ENCODE results near the gene EPS8.

The EPS8 gene

GRCh38 chr12:15788233-15789219 is 662 bp downstream of the EPS8 start:
- Histone ChIP-seq H3K9me3 (ENCODE audit: control insufficient read depth, low read length) (peaks cover 3% of the 10 kb centered on the region), H3K14ac (ENCODE audit: low read length in 2 of 2) (peak overlapping the region; percentile 57 to 92), H3K9ac (ENCODE audit: low read length) (peak overlapping the region; percentile 94), H3K36me3 (ENCODE audit: control insufficient read depth in 1 of 2, insufficient read depth in 2 of 2, low read depth in 1 of 2, low read length in 2 of 2) (peaks cover 0 to 10% of the 10 kb centered on the region in 2 experiments), H3K4me2 (ENCODE audit: low read length, poor library complexity, severe bottlenecking) (peak overlapping the region; percentile 74), H2AFZ (ENCODE audit: low read depth, low read length) (no peak overlapping the region), H3K4me1 (ENCODE audit: control insufficient read depth, insufficient read depth, low read depth, low read length) (no peaks in the 10 kb centered on the region), H2AK5ac (ENCODE audit: low read length, severe bottlenecking) (no peak overlapping the region), H3K4ac (ENCODE audit: low read depth in 1 of 2, low read length in 2 of 2) (peak overlapping the region; percentile 86 to 87), H3K27ac (ENCODE audit: low read length, poor library complexity, severe bottlenecking) (peak overlapping the region; percentile 84), H3K23ac (ENCODE audit: low read length in 2 of 2) (peak overlapping the region; percentile 97 to 98), H3K4me3 (ENCODE audit: insufficient read depth in 1 of 2, low read depth in 1 of 2, low read length in 2 of 2) (peak overlapping the region; percentile 95 to 98), H3K27me3 (ENCODE audit: control insufficient read depth in 1 of 2, insufficient read depth in 1 of 2, low read length in 2 of 2) (no peaks in the 10 kb centered on the region), H2BK12ac (ENCODE audit: low read length in 2 of 2) (peak overlapping the region in 1 of 2 experiments; percentile 71), H2BK5ac (ENCODE audit: low read depth, low read length, poor library complexity, severe bottlenecking) (peak overlapping the region; percentile 94), H4K8ac (ENCODE audit: low read length) (peak overlapping the region; percentile 85), H4K91ac (ENCODE audit: low read length) (peak overlapping the region; percentile 89), H2BK120ac (ENCODE audit: low read depth, low read length) (peak overlapping the region; percentile 92), H3K18ac (ENCODE audit: low read depth in 1 of 2, low read length in 2 of 2) (peak overlapping the region; percentile 92 to 99), H2BK15ac (ENCODE audit: low read depth, poor library complexity, severe bottlenecking) (peak overlapping the region; percentile 89), H3K79me1 (replicated peaks; ENCODE audit: low read length, poor library complexity, severe bottlenecking) (no peaks in the 10 kb centered on the region)
- DNase-seq, result peak; percentile 64
- under 1% methylated on average over 60 of the region's 64 CpGs for WGBS

GRCh38 chr12:15787778-15788177 is 1.4 kb downstream of the EPS8 start:
- no peak overlapping the region for H2BK15ac ChIP-seq (ENCODE audit: low read depth, poor library complexity, severe bottlenecking)
- H2BK5ac ChIP-seq (ENCODE audit: low read depth, low read length, poor library complexity, severe bottlenecking), result no peak overlapping the region
- no peak overlapping the region for H2AK5ac ChIP-seq (ENCODE audit: low read length, severe bottlenecking)
- 46% methylated on average over 4 of the region's 4 CpGs for WGBS
- H3K4ac ChIP-seq (ENCODE audit: low read depth in 1 of 2, low read length in 2 of 2), result no peak overlapping the region
- H4K91ac ChIP-seq (ENCODE audit: low read length), result no peak overlapping the region
- H3K14ac ChIP-seq (ENCODE audit: low read length in 2 of 2), result no peak overlapping the region
- peak overlapping the region; percentile 95 to 98 for H3K4me3 ChIP-seq (ENCODE audit: insufficient read depth in 1 of 2, low read depth in 1 of 2, low read length in 2 of 2)
- peak overlapping the region; percentile 94 for H3K9ac ChIP-seq (ENCODE audit: low read length)
- no peak overlapping the region for H4K8ac ChIP-seq (ENCODE audit: low read length)
- H3K23ac ChIP-seq (ENCODE audit: low read length in 2 of 2), result no peak overlapping the region
- H3K27ac ChIP-seq (ENCODE audit: low read length, poor library complexity, severe bottlenecking), result peak overlapping the region; percentile 84
- no peaks in the 10 kb centered on the region for H3K79me1 ChIP-seq (replicated peaks; ENCODE audit: low read length, poor library complexity, severe bottlenecking)
- no peak overlapping the region for H3K18ac ChIP-seq (ENCODE audit: low read depth in 1 of 2, low read length in 2 of 2)
- H3K36me3 ChIP-seq (ENCODE audit: control insufficient read depth in 1 of 2, insufficient read depth in 2 of 2, low read depth in 1 of 2, low read length in 2 of 2), result peaks cover 0 to 12% of the 10 kb centered on the region in 2 experiments
- peaks cover 3% of the 10 kb centered on the region for H3K9me3 ChIP-seq (ENCODE audit: control insufficient read depth, low read length)
- H2BK12ac ChIP-seq (ENCODE audit: low read length in 2 of 2), result no peak overlapping the region
- peak; percentile 29 for DNase-seq
- H3K4me1 ChIP-seq (ENCODE audit: control insufficient read depth, insufficient read depth, low read depth, low read length), result no peaks in the 10 kb centered on the region
- H3K27me3 ChIP-seq (ENCODE audit: control insufficient read depth in 1 of 2, insufficient read depth in 1 of 2, low read length in 2 of 2), result no peaks in the 10 kb centered on the region
- no peak overlapping the region for H2BK120ac ChIP-seq (ENCODE audit: low read depth, low read length)
- peak overlapping the region; percentile 74 for H3K4me2 ChIP-seq (ENCODE audit: low read length, poor library complexity, severe bottlenecking)
- no peak overlapping the region for H2AFZ ChIP-seq (ENCODE audit: low read depth, low read length)

- Histone ChIP-seq H3K14ac (ENCODE audit: low read length in 2 of 2) (no peak overlapping the region), H3K9ac (ENCODE audit: low read length) (peak overlapping the region; percentile 94), H3K36me3 (ENCODE audit: control insufficient read depth in 1 of 2, insufficient read depth in 2 of 2, low read depth in 1 of 2, low read length in 2 of 2) (peaks cover 0 to 19% of the 10 kb centered on the region in 2 experiments), H3K9me3 (ENCODE audit: control insufficient read depth, low read length) (peaks cover 3% of the 10 kb centered on the region), H3K18ac (ENCODE audit: low read depth in 1 of 2, low read length in 2 of 2) (no peak overlapping the region), H3K4me2 (ENCODE audit: low read length, poor library complexity, severe bottlenecking) (no peak overlapping the region), H3K4ac (ENCODE audit: low read depth in 1 of 2, low read length in 2 of 2) (no peak overlapping the region), H3K23ac (ENCODE audit: low read length in 2 of 2) (no peak overlapping the region), H3K4me1 (ENCODE audit: control insufficient read depth, insufficient read depth, low read depth, low read length) (peaks cover 1% of the 10 kb centered on the region), H4K91ac (ENCODE audit: low read length) (no peak overlapping the region), H2AFZ (ENCODE audit: low read depth, low read length) (no peak overlapping the region), H2BK120ac (ENCODE audit: low read depth, low read length) (no peak overlapping the region), H2BK15ac (ENCODE audit: low read depth, poor library complexity, severe bottlenecking) (no peak overlapping the region), H2BK12ac (ENCODE audit: low read length in 2 of 2) (no peak overlapping the region), H4K8ac (ENCODE audit: low read length) (no peak overlapping the region), H3K79me1 (replicated peaks; ENCODE audit: low read length, poor library complexity, severe bottlenecking) (no peaks in the 10 kb centered on the region), H3K27me3 (ENCODE audit: control insufficient read depth in 1 of 2, insufficient read depth in 1 of 2, low read length in 2 of 2) (no peaks in the 10 kb centered on the region), H3K4me3 (ENCODE audit: insufficient read depth in 1 of 2, low read depth in 1 of 2, low read length in 2 of 2) (peak overlapping the region in 1 of 2 experiments; percentile 98), H2AK5ac (ENCODE audit: low read length, severe bottlenecking) (no peak overlapping the region), H3K27ac (ENCODE audit: low read length, poor library complexity, severe bottlenecking) (no peak overlapping the region), H2BK5ac (ENCODE audit: low read depth, low read length, poor library complexity, severe bottlenecking) (no peak overlapping the region)
- no CpG with 5 or more reads among the region's 2 CpGs for WGBS
- no peak for DNase-seq
These were observed 2.4 kb downstream of the EPS8 start for GRCh38 chr12:15786772-15787171.

- Histone ChIP-seq H3K9ac (ENCODE audit: low read length) (peak overlapping the region; percentile 11), H3K23ac (ENCODE audit: low read length in 2 of 2) (no peak overlapping the region), H2BK120ac (ENCODE audit: low read depth, low read length) (no peak overlapping the region), H3K36me3 (ENCODE audit: control insufficient read depth in 1 of 2, insufficient read depth in 2 of 2, low read depth in 1 of 2, low read length in 2 of 2) (peaks cover 0 to 24% of the 10 kb centered on the region in 2 experiments), H3K9me3 (ENCODE audit: control insufficient read depth, low read length) (peaks cover 3% of the 10 kb centered on the region), H3K4me2 (ENCODE audit: low read length, poor library complexity, severe bottlenecking) (no peak overlapping the region), H2AK5ac (ENCODE audit: low read length, severe bottlenecking) (no peak overlapping the region), H2BK12ac (ENCODE audit: low read length in 2 of 2) (no peak overlapping the region), H3K4me1 (ENCODE audit: control insufficient read depth, insufficient read depth, low read depth, low read length) (peaks cover 9% of the 10 kb centered on the region), H3K4ac (ENCODE audit: low read depth in 1 of 2, low read length in 2 of 2) (no peak overlapping the region), H2BK15ac (ENCODE audit: low read depth, poor library complexity, severe bottlenecking) (no peak overlapping the region), H2BK5ac (ENCODE audit: low read depth, low read length, poor library complexity, severe bottlenecking) (no peak overlapping the region), H3K18ac (ENCODE audit: low read depth in 1 of 2, low read length in 2 of 2) (no peak overlapping the region), H3K79me1 (replicated peaks; ENCODE audit: low read length, poor library complexity, severe bottlenecking) (no peaks in the 10 kb centered on the region), H4K8ac (ENCODE audit: low read length) (no peak overlapping the region), H3K27ac (ENCODE audit: low read length, poor library complexity, severe bottlenecking) (peak overlapping the region; percentile 64), H2AFZ (ENCODE audit: low read depth, low read length) (no peak overlapping the region), H3K27me3 (ENCODE audit: control insufficient read depth in 1 of 2, insufficient read depth in 1 of 2, low read length in 2 of 2) (no peaks in the 10 kb centered on the region), H4K91ac (ENCODE audit: low read length) (no peak overlapping the region), H3K4me3 (ENCODE audit: insufficient read depth in 1 of 2, low read depth in 1 of 2, low read length in 2 of 2) (no peak overlapping the region), H3K14ac (ENCODE audit: low read length in 2 of 2) (no peak overlapping the region)
- WGBS, result 85% methylated on average over 1 of the region's 1 CpG
- no peak for DNase-seq
These were observed 5.9 kb downstream of the EPS8 start for GRCh38 chr12:15783288-15783687.

Measured in mesenchymal stem cell (in vitro differentiated cells and primary cell).